HCT116 (cell line): ENCODE results near the gene NUMB. TPM values are rescaled to one million over a fixed set of nuclear protein-coding genes. Genes with fewer than 3 reads are reported as not detected.

Source experiments
- ATAC-seq: fragments of 200-7000 bp; cut with Tn5 transposase; 2 replicates; pipeline ENCODE4 v1.9.1; 2020; ENCODE audit warnings: mild to moderate bottlenecking, moderate library complexity
- BruUV-seq: library from RNA; stranded (reverse); fragments of 400-500 nt; replicated peaks from 2 replicates; lab custom pipeline; 2021; lab: Mats Ljungman, UMichigan
- CTCF ChIA-PET: fragments of 300-600 bp; sonication (Branson Sonifier 250); formaldehyde crosslinking; loops from one replicate; lab custom pipeline; 2021; ENCODE audit warnings: antibody characterized with exemption; lab: Charles Lee
- POLR2A ChIA-PET: fragments of 300-600, 350-600 bp; sonication (Branson Sonifier 250); formaldehyde crosslinking; loops from one replicate; lab custom pipeline; 2021; ENCODE audit warnings: antibody characterized with exemption; lab: Charles Lee
- RAD21 ChIA-PET, 2 experiments: fragments of 300-600 bp; sonication (Branson Sonifier 250); formaldehyde crosslinking; loops; one replicate each; lab custom pipeline; 2023; ENCODE audit warnings: low total read pairs in 2 of 2; ENCODE audit not compliant: uncharacterized antibody in 2 of 2, unreplicated experiment in 2 of 2, low non-redundant PET in 1 of 2; lab: Charles Lee
- DNase-seq: peaks from one replicate; pipeline ENCODE4 v3.0.0-alpha.2; 2010; ENCODE audit warnings: low read depth, low spot score
- H2AFZ ChIP-seq: fragments of 200-600 bp; shearing (Covaris generic), sonication (generic); 2 replicates; pipeline ENCODE4 v1.6.1; 2017; ENCODE audit warnings: low read depth, mixed run types, mixed read lengths, antibody characterized with exemption, low read length; ENCODE audit not compliant: poor library complexity, severe bottlenecking
- H3K27ac ChIP-seq: 2 replicates; pipeline ENCODE4 v1.5.1; 2012; ENCODE audit warnings: low read depth, low read length
- H3K27me3 ChIP-seq: fragments of 200-600 bp; sonication (generic); 2 replicates; pipeline ENCODE4 v1.6.1; 2016; ENCODE audit warnings: mixed run types, low read length, mixed read lengths; ENCODE audit not compliant: insufficient read depth
- H3K36me3 ChIP-seq, 2 experiments: fragments of 200-500 bp in 1 of 2; fragments of 200-600 bp in 1 of 2; sonication (Bioruptor generic) in 1 of 2; sonication (generic) in 1 of 2; 2 replicates each; pipeline versions ENCODE4 v1.5.1 to v1.6.1; 2014 to 2016; ENCODE audit warnings: low read length in 2 of 2, inconsistent platforms in 1 of 2, mixed read lengths in 1 of 2, mixed run types in 1 of 2; ENCODE audit not compliant: insufficient read depth in 2 of 2, control insufficient read depth in 1 of 2
- H3K4me1 ChIP-seq, 2 experiments: fragments of 200-600 bp in 1 of 2; sonication (generic) in 1 of 2; 2 replicates each; pipeline versions ENCODE4 v1.5.1 to v1.6.1; 2012 to 2017; ENCODE audit warnings: low read length in 2 of 2, inconsistent platforms in 1 of 2, mild to moderate bottlenecking in 1 of 2, mixed read lengths in 1 of 2, mixed run types in 1 of 2, moderate library complexity in 1 of 2; ENCODE audit not compliant: insufficient read depth in 2 of 2, control insufficient read depth in 1 of 2
- H3K4me2 ChIP-seq: fragments of 200-600 bp; sonication (generic); 2 replicates; pipeline ENCODE4 v1.6.1; 2017; ENCODE audit warnings: mixed run types, low read length, mixed read lengths
- H3K4me3 ChIP-seq, 2 experiments: fragments of 200-600 bp in 1 of 2; sonication (generic) in 1 of 2; replicated peaks in 1 of 2; 2 replicates each; pipeline ENCODE4 v1.5.1; 2011 to 2016; ENCODE audit warnings: low read length in 2 of 2, control low read depth in 1 of 2, low read depth in 1 of 2, mild to moderate bottlenecking in 1 of 2, mixed read lengths in 1 of 2, mixed run types in 1 of 2
- H3K79me2 ChIP-seq: fragments of 200-600 bp; sonication (generic); 2 replicates; pipeline ENCODE4 v1.6.1; 2017; ENCODE audit warnings: mild to moderate bottlenecking, mixed run types, low read length, moderate library complexity, mixed read lengths; ENCODE audit not compliant: insufficient read depth
- H3K9ac ChIP-seq: fragments of 200-600 bp; sonication (generic); 2 replicates; pipeline ENCODE4 v1.6.1; 2016; ENCODE audit warnings: low read length, mixed read lengths
- H3K9me2 ChIP-seq: fragments of 200-600 bp; sonication (generic), shearing (Covaris generic); 2 replicates; pipeline ENCODE4 v1.6.1; 2017; ENCODE audit warnings: mixed run types, mild to moderate bottlenecking, moderate library complexity; ENCODE audit not compliant: insufficient read depth
- H3K9me3 ChIP-seq, 2 experiments: fragments of 200-500 bp in 1 of 2; fragments of 200-600 bp in 1 of 2; sonication (Bioruptor generic) in 1 of 2; sonication (generic) in 1 of 2; 2 replicates each; pipeline ENCODE4 v1.6.1; 2014 to 2017; ENCODE audit warnings: low read length in 2 of 2, mixed read lengths in 2 of 2, inconsistent platforms in 1 of 2, low read depth in 1 of 2, mild to moderate bottlenecking in 1 of 2, mixed run types in 1 of 2, moderate library complexity in 1 of 2; ENCODE audit not compliant: control insufficient read depth in 1 of 2, insufficient read depth in 1 of 2
- H4K20me1 ChIP-seq: fragments of 200-600 bp; sonication (generic), shearing (Covaris generic); 2 replicates; pipeline ENCODE4 v1.6.1; 2017; ENCODE audit warnings: mixed run types, mild to moderate bottlenecking, moderate library complexity; ENCODE audit not compliant: insufficient read depth
- EZH2 ChIP-seq: fragments of 200-600 bp; sonication (generic); IDR thresholded peaks from 2 replicates; pipeline ENCODE4 v1.6.1; 2017; ENCODE audit warnings: antibody characterized with exemption, mixed run types
- FOSL1 ChIP-seq: IDR thresholded peaks from 2 replicates; pipeline ENCODE4 v1.6.1; 2012; ENCODE audit warnings: low read depth
- JUND ChIP-seq: IDR thresholded peaks from 2 replicates; pipeline ENCODE4 v1.6.1; 2012
- MAX ChIP-seq: IDR thresholded peaks from 2 replicates; pipeline ENCODE4 v1.6.1; 2012
- POLR2AphosphoS5 ChIP-seq: IDR thresholded peaks from 2 replicates; pipeline ENCODE4 v1.6.1; 2011; ENCODE audit warnings: mild to moderate bottlenecking, low read depth, low read length, moderate library complexity
- RAD21 ChIP-seq: IDR thresholded peaks from 2 replicates; pipeline ENCODE4 v1.6.1; 2012; ENCODE audit warnings: low read depth, mild to moderate bottlenecking
- REST ChIP-seq: IDR thresholded peaks from 2 replicates; pipeline ENCODE4 v1.6.1; 2012; ENCODE audit warnings: low read depth
- SRF ChIP-seq: IDR thresholded peaks from 2 replicates; pipeline ENCODE4 v1.6.1; 2012; ENCODE audit warnings: low read depth
- YY1 ChIP-seq: IDR thresholded peaks from 2 replicates; pipeline ENCODE4 v1.6.1; 2011; ENCODE audit warnings: low read length, low read depth, moderate library complexity, mild to moderate bottlenecking; ENCODE audit not compliant: insufficient replicate concordance; ENCODE audit errors: extremely low read depth
- ZFX ChIP-seq: fragments of 450-650 bp; IDR thresholded peaks from 2 replicates; pipeline ENCODE4 v1.6.1; 2017
- ZNF274 ChIP-seq: fragments of 200-500 bp; sonication (Bioruptor generic); IDR thresholded peaks from 2 replicates; pipeline ENCODE4 v1.6.1; 2014; ENCODE audit warnings: mild to moderate bottlenecking, low read depth, low read length, inconsistent platforms
- intact Hi-C: fragments of 100-400 bp; cut with micrococcal nuclease; formaldehyde crosslinking; loops from 2 replicates; pipeline ENCODE4 v1.10.0; 2022
- total RNA-seq: library from RNA; stranded (reverse); gene quantifications from one replicate; pipeline ENCODE4 v1.2.1, GENCODE V29; 2021; ENCODE audit not compliant: unreplicated experiment
- TF ChIP-seq, protein P1 (sequence below): IDR thresholded peaks from 2 replicates; pipeline ENCODE4 v1.6.1; 2012

Gene NUMB
- total RNA-seq, 1 experiment from 2014 or later: 43.0 TPM

GRCh38 chr14:73239393-73240241, 218.7 kb downstream of the NUMB start:
- CTCF ChIA-PET: no interaction called here
- no peaks in the 10 kb centered on the region for H3K9me3 ChIP-seq
- H3K4me1 ChIP-seq: peaks cover 9 to 18% of the 10 kb centered on the region in 2 experiments
- H3K4me2 ChIP-seq: no peak overlapping the region
- H3K79me2 ChIP-seq: no peaks in the 10 kb centered on the region
- no peaks in the 10 kb centered on the region for H4K20me1 ChIP-seq
- ATAC-seq (no peak), DNase-seq (no peak)
- H3K27me3 ChIP-seq: 0 out of 2 replicates have a peak, but pooled peaks cover 6% of the 10 kb centered on the region
- POLR2A ChIA-PET: no interaction called here
- intact Hi-C loops: no loop called here
- no peak overlapping the region for H3K4me3 ChIP-seq
- RAD21 ChIA-PET: no interaction called here
- no peak for TF ChIP-seq POLR2AphosphoS5
- no peak for TF ChIP-seq SRF
- TF ChIP-seq ZNF274: no peak
- TF ChIP-seq, protein P1, sequence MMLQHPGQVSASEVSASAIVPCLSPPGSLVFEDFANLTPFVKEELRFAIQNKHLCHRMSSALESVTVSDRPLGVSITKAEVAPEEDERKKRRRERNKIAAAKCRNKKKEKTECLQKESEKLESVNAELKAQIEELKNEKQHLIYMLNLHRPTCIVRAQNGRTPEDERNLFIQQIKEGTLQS: no peak
- TF ChIP-seq ZFX: no peak
- H3K9me2 ChIP-seq: no peaks in the 10 kb centered on the region
- no peak overlapping the region for H3K9ac ChIP-seq
- H3K27ac ChIP-seq: no peak overlapping the region
- BruUV-seq: no TSS peak
- no peaks in the 10 kb centered on the region for H3K36me3 ChIP-seq
- no peak overlapping the region for H2AFZ ChIP-seq

DNA sequence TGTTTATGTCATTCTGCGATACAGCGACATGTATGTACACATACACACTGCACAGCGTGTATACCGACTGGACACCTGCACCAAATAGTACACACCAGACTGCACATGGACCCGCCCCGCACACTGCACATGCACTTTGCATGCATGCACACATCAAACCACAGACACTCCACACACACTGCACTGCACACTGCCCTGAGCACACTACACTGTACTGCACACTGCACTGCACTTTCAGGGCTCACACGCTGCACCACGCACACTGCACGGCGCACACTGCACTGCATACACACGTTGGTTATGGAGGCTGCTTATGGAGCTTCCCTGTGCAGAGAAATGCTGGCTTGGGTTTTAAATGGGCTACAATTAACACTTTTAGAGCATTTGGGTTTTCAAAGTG, 219.4 kb downstream of the NUMB start:
- 0 out of 2 replicates have a peak, but pooled peaks cover 12% of the 10 kb centered on the region for H3K27me3 ChIP-seq

More for the DNA sequence above, 219.4 kb downstream of the NUMB start:
- no peak overlapping the region for H3K27ac ChIP-seq
- H3K36me3 ChIP-seq: no peaks in the 10 kb centered on the region
- H3K79me2 ChIP-seq: no peaks in the 10 kb centered on the region
- H3K9me2 ChIP-seq: no peaks in the 10 kb centered on the region
- peaks cover 9 to 18% of the 10 kb centered on the region in 2 experiments for H3K4me1 ChIP-seq
- H4K20me1 ChIP-seq: no peaks in the 10 kb centered on the region
- H3K4me2 ChIP-seq: peak overlapping the region; percentile 98
- no peaks in the 10 kb centered on the region for H3K9me3 ChIP-seq
- POLR2A ChIA-PET: no interaction called here
- DNase-seq: no peak
- no peak overlapping the region for H3K9ac ChIP-seq
- no peak for TF ChIP-seq RAD21
- TF ChIP-seq YY1: no peak
- TF ChIP-seq ZNF274: no peak
- TF ChIP-seq JUND: no peak
- TF ChIP-seq ZFX: no peak
- TF ChIP-seq REST: no peak
- no peak for TF ChIP-seq MAX
- no peak for TF ChIP-seq EZH2
- TF ChIP-seq FOSL1: no peak
- no peak for TF ChIP-seq SRF
- TF ChIP-seq, protein P1: no peak
- H2AFZ ChIP-seq: no peak overlapping the region
- intact Hi-C loops: no loop called here
- ATAC-seq: no peak
- CTCF ChIA-PET: no interaction called here
- TSS peak; percentile 43 for BruUV-seq
- peak overlapping the region in 1 of 2 experiments; percentile 75 for H3K4me3 ChIP-seq
- RAD21 ChIA-PET: no interaction called here
